ENCODE results near the gene APOBEC3H. TPM values are rescaled to one million over a fixed set of nuclear protein-coding genes. Genes with fewer than 3 reads are reported as not detected.
A peak's percentile ranks its signal among the peaks of the same experiment; 100 is the strongest.

The APOBEC3H gene
- total RNA-seq, 2 donors from 2014 or later = 6.2 to 6.9 TPM

DNA sequence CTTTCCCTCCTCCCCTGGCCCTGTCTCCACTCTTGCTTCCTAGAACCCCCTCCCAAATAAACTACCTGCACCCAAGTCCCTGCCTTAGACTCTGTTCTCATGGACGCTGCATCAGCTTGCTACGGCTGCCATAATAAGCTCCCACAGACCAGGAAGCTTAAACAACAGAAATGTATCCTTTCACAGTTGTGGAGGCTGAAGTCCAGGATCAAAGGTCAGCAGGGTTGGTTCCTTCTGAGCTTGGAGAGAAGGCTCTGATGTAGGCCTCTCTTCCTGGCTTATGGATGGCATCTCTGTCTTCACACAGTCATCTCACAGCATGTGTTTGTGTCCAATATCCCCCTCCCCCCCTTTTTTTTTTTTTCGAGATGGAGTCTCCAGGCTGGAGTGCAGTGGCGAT is 32.0 kb downstream of the APOBEC3H start:
- no peaks in the 10 kb centered on the region for H3K27me3 Mint-ChIP-seq
- H3K4me3 Mint-ChIP-seq = no peak overlapping the region
- ATAC-seq (no peak), DNase-seq (ENCODE audit: low spot score) (no peak)
- H3K27ac Mint-ChIP-seq = peak overlapping the region in 1 of 2 donors; percentile 98
- no peaks in the 10 kb centered on the region for H3K9me3 Mint-ChIP-seq
- peaks cover 18 to 42% of the 10 kb centered on the region in 2 donors for H3K4me1 Mint-ChIP-seq (ENCODE audit: low read depth in 2 of 2)
- H3K36me3 Mint-ChIP-seq = no peaks in the 10 kb centered on the region

DNA sequence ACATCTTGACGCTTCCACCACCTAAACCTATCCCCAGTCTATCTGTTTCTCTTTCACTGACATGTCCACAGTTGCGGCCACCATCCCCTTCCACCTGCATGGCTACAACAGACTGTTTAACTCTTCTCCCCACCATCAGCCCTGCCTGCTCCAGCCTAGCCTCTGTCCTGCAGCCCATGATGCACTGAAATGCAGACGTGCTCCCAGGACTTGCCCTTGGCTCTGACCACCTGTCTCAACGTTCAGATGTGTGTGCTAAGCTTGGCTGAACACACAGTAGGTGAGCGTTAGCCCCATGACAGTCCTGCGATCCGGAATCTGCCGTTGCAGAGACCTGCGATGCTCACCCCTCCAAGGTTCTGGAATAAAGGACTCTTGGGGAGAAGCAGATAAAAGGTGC is 32.7 kb downstream of the APOBEC3H start:
- H3K4me1 Mint-ChIP-seq (ENCODE audit: low read depth in 2 of 2) = peaks cover 18 to 42% of the 10 kb centered on the region in 2 donors
- ATAC-seq (no peak), DNase-seq (ENCODE audit: low spot score) (no peak)
- no peak overlapping the region for H3K4me3 Mint-ChIP-seq
- no peaks in the 10 kb centered on the region for H3K9me3 Mint-ChIP-seq
- peak overlapping the region in 1 of 2 donors; percentile 98 for H3K27ac Mint-ChIP-seq
- no peaks in the 10 kb centered on the region for H3K27me3 Mint-ChIP-seq
- no peaks in the 10 kb centered on the region for H3K36me3 Mint-ChIP-seq

DNA sequence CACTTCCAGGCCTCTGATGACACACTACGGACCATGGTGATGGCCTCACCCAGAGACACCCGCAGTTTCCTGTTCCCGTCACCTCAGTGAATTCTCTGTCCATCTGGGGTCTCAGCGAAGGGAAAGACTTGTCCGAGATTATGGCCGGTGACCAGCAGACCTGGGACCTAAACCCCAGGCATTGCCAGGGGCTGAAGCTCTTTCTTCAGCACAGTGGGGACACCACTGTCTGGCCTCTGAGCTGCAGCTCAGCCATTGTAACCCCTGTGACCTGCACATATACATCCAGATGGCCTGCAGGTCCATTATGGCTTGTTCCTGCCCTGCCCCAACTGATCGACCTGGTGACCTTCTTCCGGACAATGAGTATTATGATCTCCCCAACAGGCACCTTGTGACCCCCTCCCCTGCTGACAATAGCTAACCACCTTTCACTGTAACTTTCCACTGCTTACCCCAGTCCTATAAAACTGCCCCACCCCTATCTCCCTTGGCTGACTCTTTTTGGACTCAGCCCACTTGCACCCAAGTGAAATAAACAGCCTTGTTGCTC is 33.2 kb downstream of the APOBEC3H start:
- no peak for DNase-seq (ENCODE audit: low spot score)

DNA sequence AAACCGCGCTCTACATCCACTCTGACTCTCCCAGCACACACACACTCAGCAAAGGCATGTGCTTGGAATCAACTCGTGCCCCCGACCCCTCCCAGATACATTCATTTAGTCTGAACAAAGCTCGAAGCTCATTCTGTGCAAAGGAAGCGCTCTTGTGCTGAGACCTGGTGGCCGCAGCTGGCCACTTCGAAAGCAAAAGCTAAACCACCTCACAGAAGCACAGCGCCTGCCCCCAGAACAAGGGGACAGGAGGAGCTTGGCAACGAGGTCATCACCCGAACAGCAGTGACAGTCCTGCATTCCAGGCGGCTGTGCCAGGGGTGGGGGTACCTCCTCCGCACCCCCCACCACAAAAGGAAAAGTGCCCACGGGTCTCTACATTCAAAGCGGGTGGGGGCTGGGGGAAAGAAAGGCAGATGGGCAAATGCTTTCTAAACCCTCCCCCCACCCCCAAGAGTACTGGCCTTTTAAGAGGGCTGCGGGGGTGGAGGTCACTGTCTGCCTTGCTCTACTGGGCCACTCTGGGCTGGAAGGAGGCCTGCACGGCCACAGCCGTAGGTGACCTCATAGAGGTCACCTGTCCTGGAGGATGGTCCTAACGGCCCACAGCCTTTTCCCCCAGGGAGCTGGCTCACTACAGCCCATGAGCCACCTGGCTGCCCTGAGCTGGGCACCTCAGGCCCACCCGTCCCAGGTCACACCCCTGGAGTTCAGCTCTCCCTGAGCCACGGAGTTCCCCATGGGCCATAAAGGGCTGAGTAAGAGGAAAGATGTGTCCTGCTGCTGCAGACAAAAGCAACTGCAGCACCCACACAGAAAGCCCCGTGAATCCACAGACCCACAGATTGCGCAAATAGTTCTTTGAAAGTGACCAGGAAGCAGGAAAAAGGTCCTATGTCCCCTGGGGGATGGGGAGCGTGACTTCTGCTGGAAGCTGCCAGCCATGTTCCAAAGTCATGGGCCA is 34.1 kb downstream of the APOBEC3H start:
- DNase-seq (ENCODE audit: low spot score) (peak; percentile 89), ATAC-seq (peak; percentile 58 to 89)
- peak overlapping the region; percentile 68 to 98 for H3K27ac Mint-ChIP-seq
- peaks cover 18 to 44% of the 10 kb centered on the region in 2 donors for H3K4me1 Mint-ChIP-seq (ENCODE audit: low read depth in 2 of 2)
- no peaks in the 10 kb centered on the region for H3K27me3 Mint-ChIP-seq
- no peaks in the 10 kb centered on the region for H3K36me3 Mint-ChIP-seq
- no peaks in the 10 kb centered on the region for H3K9me3 Mint-ChIP-seq
- H3K4me3 Mint-ChIP-seq = peak overlapping the region; percentile 56

More for the DNA sequence above, 33.2 kb downstream of the APOBEC3H start:
- Mint-ChIP-seq H3K4me1 (ENCODE audit: low read depth in 2 of 2) (peaks cover 18 to 44% of the 10 kb centered on the region in 2 donors), H3K36me3 (no peaks in the 10 kb centered on the region), H3K4me3 (no peak overlapping the region), H3K27ac (peak overlapping the region; percentile 68 to 98), H3K9me3 (no peaks in the 10 kb centered on the region), H3K27me3 (no peaks in the 10 kb centered on the region)
- no peak for ATAC-seq

DNA sequence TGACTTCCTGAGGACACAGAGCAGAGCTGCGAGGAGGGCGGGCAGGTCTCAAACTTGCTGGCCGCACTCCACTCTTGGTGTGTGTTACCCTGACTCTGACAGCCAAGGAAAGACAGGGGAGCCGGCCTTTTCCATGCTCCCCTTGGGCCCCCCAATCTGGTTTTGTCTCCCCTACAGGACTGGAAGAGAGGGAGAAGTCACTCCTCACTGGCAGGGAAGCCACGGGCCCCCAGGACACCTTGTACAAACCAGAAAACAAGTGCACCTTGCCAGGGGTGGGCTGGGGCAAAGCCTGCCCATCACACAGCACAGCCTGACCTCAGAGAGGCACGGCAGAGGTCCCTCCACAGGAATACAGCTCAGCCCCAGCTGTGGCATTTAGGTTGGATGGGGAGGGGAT is 35.2 kb downstream of the APOBEC3H start:
- ATAC-seq (no peak), DNase-seq (ENCODE audit: low spot score) (no peak)
- H3K36me3 Mint-ChIP-seq = no peaks in the 10 kb centered on the region
- H3K27me3 Mint-ChIP-seq = no peaks in the 10 kb centered on the region
- H3K4me1 Mint-ChIP-seq (ENCODE audit: low read depth in 2 of 2) = peaks cover 18 to 44% of the 10 kb centered on the region in 2 donors
- H3K4me3 Mint-ChIP-seq = no peak overlapping the region
- H3K27ac Mint-ChIP-seq = peak overlapping the region; percentile 68 to 98
- no peaks in the 10 kb centered on the region for H3K9me3 Mint-ChIP-seq

DNA sequence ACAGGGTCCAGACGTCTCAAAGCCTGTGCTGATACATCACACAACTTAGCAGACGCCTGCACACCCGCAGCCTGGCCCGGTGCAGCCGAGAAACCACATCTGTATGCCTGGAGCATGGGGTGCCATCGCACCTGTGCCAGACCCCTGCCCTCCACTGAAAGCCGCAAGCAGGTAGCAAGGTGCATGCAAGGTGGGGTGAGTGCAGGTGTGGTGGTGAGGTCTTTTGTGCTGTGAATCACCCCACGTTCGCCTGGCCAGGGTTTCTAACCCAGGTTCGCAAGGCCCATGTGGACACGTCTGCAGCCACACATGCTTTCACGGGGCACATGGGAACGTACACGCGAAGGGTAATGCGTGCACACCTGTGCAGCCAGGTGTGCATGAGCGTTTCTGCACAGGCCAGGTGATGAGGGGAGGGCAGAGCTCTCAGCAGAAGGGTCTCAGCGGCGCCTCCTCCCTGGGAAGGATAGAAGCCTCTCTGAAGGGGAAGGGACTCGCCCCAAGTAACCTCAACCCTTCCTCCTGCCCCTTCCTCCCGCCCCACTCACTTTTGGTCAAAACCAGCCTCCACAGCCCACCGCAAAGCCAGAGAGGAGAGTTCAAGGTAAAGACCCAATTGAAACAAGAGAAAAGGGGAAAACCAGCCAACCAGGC is 36.0 kb downstream of the APOBEC3H start:
- H3K27me3 Mint-ChIP-seq = no peaks in the 10 kb centered on the region
- no peaks in the 10 kb centered on the region for H3K36me3 Mint-ChIP-seq
- H3K4me1 Mint-ChIP-seq (ENCODE audit: low read depth in 2 of 2) = peaks cover 18 to 44% of the 10 kb centered on the region in 2 donors
- ATAC-seq (no peak), DNase-seq (ENCODE audit: low spot score) (no peak)
- H3K9me3 Mint-ChIP-seq = no peaks in the 10 kb centered on the region
- no peak overlapping the region for H3K4me3 Mint-ChIP-seq
- H3K27ac Mint-ChIP-seq = peak overlapping the region in 1 of 2 donors; percentile 98

DNA sequence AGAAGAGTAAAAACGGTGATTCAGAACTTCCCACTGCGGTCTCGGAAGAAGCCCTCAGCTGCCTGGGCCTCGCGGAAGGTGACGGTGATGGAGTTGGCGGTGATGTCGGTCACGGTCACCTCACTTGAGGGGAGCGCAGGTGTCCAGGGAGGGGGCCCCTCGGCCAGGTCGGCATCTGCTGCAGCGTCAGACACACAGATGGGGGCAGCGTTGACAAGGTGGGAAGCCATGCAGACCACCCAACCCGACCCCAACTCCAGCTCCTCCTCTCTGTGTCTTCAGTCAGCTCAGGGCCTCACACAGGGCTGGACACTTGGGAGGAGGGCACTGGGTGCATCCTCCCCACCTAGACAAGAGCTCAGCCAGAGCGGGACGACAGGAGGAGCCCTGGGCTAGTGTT is 36.8 kb downstream of the APOBEC3H start:
- Mint-ChIP-seq H3K36me3 (no peaks in the 10 kb centered on the region), H3K4me1 (ENCODE audit: low read depth in 2 of 2) (peaks cover 18 to 41% of the 10 kb centered on the region in 2 donors), H3K9me3 (no peaks in the 10 kb centered on the region), H3K4me3 (no peak overlapping the region), H3K27me3 (no peaks in the 10 kb centered on the region), H3K27ac (peak overlapping the region in 1 of 2 donors; percentile 98)
- no peak for DNase-seq (ENCODE audit: low spot score)
- ATAC-seq = no peak

DNA sequence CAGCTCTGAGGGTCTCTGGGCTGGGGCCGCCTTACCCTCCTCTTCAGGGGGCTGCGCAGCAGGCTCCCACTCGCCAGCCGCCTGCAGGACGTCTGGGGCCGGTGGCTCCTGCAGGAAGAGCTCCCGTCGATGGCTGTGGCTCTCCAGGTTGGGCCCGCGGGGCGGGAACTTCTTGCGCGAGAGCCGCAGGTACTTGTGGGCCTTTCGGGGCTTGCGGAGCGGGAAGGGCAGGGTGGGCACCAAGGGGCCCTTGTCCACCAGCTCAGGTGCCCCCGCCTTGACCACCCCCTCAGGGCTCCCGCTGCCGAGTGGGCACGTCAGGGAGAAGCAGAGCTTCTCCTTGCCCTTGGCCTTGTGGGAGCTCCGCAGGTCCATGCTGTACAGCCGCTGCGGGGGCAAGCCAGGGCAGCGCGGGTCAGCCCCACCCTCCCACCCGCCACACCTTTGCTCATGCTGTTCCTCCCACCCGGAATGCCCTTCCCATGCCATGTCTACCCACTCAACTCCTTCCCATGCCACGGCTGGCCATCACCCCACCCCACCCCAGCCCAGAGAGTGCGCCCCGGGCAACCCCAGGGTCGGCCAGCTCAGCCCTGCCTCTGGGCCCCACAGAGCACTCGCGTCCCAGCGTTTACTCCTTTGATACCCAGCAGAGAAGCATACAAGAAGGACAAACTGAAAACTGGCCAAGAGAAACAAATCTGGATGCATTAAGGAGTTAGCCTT is 37.5 kb downstream of the APOBEC3H start:
- no peaks in the 10 kb centered on the region for H3K36me3 Mint-ChIP-seq
- H3K9me3 Mint-ChIP-seq = no peaks in the 10 kb centered on the region
- H3K27ac Mint-ChIP-seq = peak overlapping the region in 1 of 2 donors; percentile 53
- ATAC-seq (no peak), DNase-seq (ENCODE audit: low spot score) (no peak)
- H3K27me3 Mint-ChIP-seq = no peaks in the 10 kb centered on the region
- peaks cover 18 to 37% of the 10 kb centered on the region in 2 donors for H3K4me1 Mint-ChIP-seq (ENCODE audit: low read depth in 2 of 2)
- no peak overlapping the region for H3K4me3 Mint-ChIP-seq

DNA sequence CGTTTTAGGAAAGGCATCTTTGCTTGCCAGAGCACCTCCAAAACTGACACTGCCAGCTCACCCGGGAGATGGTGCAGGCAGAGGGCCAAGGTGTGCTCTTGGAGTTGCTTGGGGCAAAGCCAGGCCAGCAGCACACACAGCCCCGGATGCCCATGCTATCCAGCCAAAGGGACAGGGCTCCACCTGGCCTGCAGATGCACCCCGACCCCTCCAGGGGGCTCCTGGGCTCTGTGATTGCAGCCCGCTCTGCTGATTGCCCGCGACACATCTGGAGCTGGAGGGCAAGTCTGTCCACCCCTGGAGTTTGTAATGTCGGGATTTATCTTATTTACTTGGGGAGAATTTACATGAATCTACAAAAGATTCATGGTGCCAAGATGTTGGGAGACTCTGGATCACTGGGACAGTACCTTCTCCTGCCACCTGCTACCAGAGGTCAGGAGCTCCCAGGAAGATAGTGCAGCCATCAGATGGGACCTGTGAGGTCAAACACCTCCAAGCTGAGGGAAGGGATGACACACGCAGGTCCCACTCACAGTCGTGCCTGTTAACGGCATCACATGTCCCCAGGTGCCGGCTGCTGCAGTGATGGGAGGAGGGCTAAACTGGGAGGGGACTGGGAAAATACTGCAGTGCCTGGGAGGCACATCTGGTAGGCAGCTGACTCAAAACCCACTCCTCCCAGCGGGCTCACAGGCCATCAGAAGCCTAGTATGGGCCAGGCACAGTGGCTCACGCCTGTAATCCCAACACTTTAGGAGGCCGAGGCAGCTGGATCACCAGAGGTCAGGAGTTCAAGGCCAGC is 38.2 kb downstream of the APOBEC3H start:
- peak overlapping the region in 1 of 2 donors; percentile 53 for H3K27ac Mint-ChIP-seq
- no peaks in the 10 kb centered on the region for H3K27me3 Mint-ChIP-seq
- no peak overlapping the region for H3K4me3 Mint-ChIP-seq
- peaks cover 18 to 31% of the 10 kb centered on the region in 2 donors for H3K4me1 Mint-ChIP-seq (ENCODE audit: low read depth in 2 of 2)
- H3K36me3 Mint-ChIP-seq = no peaks in the 10 kb centered on the region
- ATAC-seq = peak; percentile 60 to 65
- DNase-seq (ENCODE audit: low spot score) = no peak
- no peaks in the 10 kb centered on the region for H3K9me3 Mint-ChIP-seq

DNA sequence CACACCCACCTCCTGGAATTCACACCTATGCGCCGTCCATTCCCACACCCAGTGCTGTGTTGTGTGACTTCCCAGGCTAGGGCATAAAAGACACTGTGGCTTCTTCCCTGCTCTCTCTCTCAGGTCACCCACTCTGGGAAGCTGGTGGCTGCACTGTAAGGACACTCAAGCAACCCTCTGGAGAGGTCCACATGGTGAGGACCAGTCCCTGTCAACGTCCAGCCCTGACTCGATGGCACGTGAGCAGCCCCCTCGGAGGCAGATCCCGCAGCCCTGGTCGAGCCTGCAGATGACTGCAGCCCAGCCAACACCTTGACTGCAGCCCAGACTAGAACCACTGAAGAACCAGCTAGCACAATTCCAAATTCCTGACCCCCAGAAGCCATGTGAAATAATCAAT is 39.3 kb downstream of the APOBEC3H start:
- H3K27ac Mint-ChIP-seq = peak overlapping the region in 1 of 2 donors; percentile 67

DNA sequence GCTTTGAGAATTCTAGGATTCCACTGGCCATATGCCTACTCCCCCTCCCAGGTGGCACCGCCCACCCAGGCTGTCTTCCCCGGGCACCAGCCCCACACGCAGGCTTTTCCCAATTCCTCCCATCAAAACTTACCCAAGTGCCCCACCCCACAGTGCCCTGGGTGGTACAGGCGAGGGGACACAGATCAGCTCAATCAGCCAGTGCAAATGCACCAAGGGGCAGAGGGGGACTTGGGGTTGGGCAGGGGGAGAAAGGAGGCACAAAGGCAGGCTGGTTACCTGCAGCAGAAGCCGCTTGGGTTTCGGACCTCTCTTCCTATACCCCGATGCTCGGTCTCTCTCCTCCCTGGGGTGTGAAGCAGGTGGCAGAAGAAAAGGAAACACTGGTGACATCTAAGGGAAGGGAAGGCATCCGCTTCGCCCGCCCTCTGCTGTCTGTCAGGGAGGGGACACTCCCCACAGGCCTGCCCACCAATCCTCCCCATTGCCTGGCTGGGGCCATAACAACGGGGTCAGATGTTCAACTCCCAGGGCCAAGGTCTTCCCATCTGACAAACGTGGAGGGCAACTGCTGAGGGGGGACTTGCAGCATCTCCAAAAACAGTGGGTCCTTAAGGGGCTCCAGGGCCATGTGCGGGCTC is 41.4 kb downstream of the APOBEC3H start:
- no peaks in the 10 kb centered on the region for H3K36me3 Mint-ChIP-seq
- H3K4me1 Mint-ChIP-seq (ENCODE audit: low read depth in 2 of 2) = peaks cover 0 to 3% of the 10 kb centered on the region in 2 donors
- ATAC-seq = no peak
- H3K27ac Mint-ChIP-seq = no peak overlapping the region
- no peaks in the 10 kb centered on the region for H3K9me3 Mint-ChIP-seq
- no peak overlapping the region for H3K4me3 Mint-ChIP-seq
- no peaks in the 10 kb centered on the region for H3K27me3 Mint-ChIP-seq
- no peak for DNase-seq (ENCODE audit: low spot score)

More for the DNA sequence above, 39.3 kb downstream of the APOBEC3H start:
- DNase-seq (ENCODE audit: low spot score) (no peak), ATAC-seq (no peak)
- H3K36me3 Mint-ChIP-seq = no peaks in the 10 kb centered on the region
- peaks cover 10 to 22% of the 10 kb centered on the region in 2 donors for H3K4me1 Mint-ChIP-seq (ENCODE audit: low read depth in 2 of 2)
- no peaks in the 10 kb centered on the region for H3K9me3 Mint-ChIP-seq
- no peak overlapping the region for H3K4me3 Mint-ChIP-seq
- H3K27me3 Mint-ChIP-seq = no peaks in the 10 kb centered on the region

DNA sequence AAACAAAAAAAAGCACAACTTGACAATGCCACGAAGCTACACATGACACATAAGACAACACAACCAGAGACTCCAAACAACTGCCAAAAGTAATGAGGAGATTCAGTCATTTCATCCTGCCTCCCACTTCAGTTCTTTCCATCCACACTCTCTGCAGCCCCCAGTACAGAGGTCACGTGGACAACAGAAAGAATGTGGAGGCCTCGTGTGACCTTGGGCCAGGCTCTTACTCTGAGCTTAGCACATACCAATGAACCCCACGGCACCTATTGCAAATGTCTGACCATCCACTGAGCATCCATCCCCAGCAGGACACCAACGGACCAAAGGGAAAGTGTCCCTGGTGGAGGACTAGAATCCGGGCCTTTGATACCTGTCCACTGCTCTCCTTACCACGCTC is 42.9 kb downstream of the APOBEC3H start:
- DNase-seq (ENCODE audit: low spot score) (no peak), ATAC-seq (no peak)
- Mint-ChIP-seq H3K4me1 (ENCODE audit: low read depth in 2 of 2) (peaks cover 9 to 12% of the 10 kb centered on the region in 2 donors), H3K27me3 (no peaks in the 10 kb centered on the region), H3K9me3 (no peaks in the 10 kb centered on the region), H3K4me3 (no peak overlapping the region), H3K36me3 (no peaks in the 10 kb centered on the region), H3K27ac (peak overlapping the region in 1 of 2 donors; percentile 54)
